WTC11 (cell line): ENCODE data around the gene PAX9. TPM values are rescaled to one million over a fixed set of nuclear protein-coding genes. Genes with fewer than 3 reads are reported as not detected.
"Not testable (repeated sequence)": the region's sequence is repeated elsewhere in the genome, so short reads cannot be mapped to it uniquely, and the experiment has no call there.

Source experiments
- ATAC-seq: fragments of 200-7000 bp; cut with Tn5 transposase; 2 replicates; pipeline ENCODE4 v1.10.0; 2021; ENCODE audit warnings: mild to moderate bottlenecking, moderate library complexity
- CTCF ChIA-PET: fragments of 300-600 bp; sonication (Branson Sonifier 250); formaldehyde crosslinking; loops from one replicate; lab custom pipeline; 2021; ENCODE audit warnings: antibody characterized with exemption; lab: Charles Lee
- POLR2A ChIA-PET: fragments of 350-600 bp; sonication (Branson Sonifier 250); formaldehyde crosslinking; loops from one replicate; lab custom pipeline; 2021; ENCODE audit warnings: antibody characterized with exemption; lab: Charles Lee
- DNase-seq: peaks from one replicate; pipeline ENCODE4 v3.0.0; 2021; ENCODE audit warnings: low spot score
- H3K27ac Mint-ChIP-seq: 2 replicates; pipeline ENCODE4 v1.8.0; 2021; ENCODE audit warnings: mixed read lengths
- H3K27me3 Mint-ChIP-seq: 2 replicates; pipeline ENCODE4 v1.8.0; 2021; ENCODE audit warnings: low read depth, mild to moderate bottlenecking, moderate library complexity, mixed read lengths
- H3K36me3 Mint-ChIP-seq: 2 replicates; pipeline ENCODE4 v1.8.0; 2021; ENCODE audit warnings: mixed read lengths
- H3K4me1 Mint-ChIP-seq: 2 replicates; pipeline ENCODE4 v1.8.0; 2022; ENCODE audit warnings: mixed read lengths
- H3K4me3 Mint-ChIP-seq: 2 replicates; pipeline ENCODE4 v1.8.0; 2021; ENCODE audit warnings: mild to moderate bottlenecking, moderate library complexity, mixed read lengths
- H3K9me3 Mint-ChIP-seq: 2 replicates; pipeline ENCODE4 v1.8.0; 2021; ENCODE audit warnings: mixed read lengths
- CREM ChIP-seq: sonication (generic); formaldehyde crosslinking; IDR thresholded peaks from 2 replicates; pipeline ENCODE4 v1.8.1; 2022; ENCODE audit warnings: mild to moderate bottlenecking, missing genetic modification reagents, moderate library complexity
- E2F5 ChIP-seq: sonication (generic); formaldehyde crosslinking; IDR thresholded peaks from 2 replicates; pipeline ENCODE4 v1.8.1; 2022; ENCODE audit warnings: mild to moderate bottlenecking, moderate library complexity, missing genetic modification reagents
- GRHL2 ChIP-seq: fragments of 250-450 bp; sonication (Bioruptor Pico); IDR thresholded peaks from 2 replicates; pipeline ENCODE4 v1.8.0; 2022; ENCODE audit warnings: mild to moderate bottlenecking, moderate library complexity; ENCODE audit not compliant: insufficient replicate concordance, severe bottlenecking
- HMGXB4 ChIP-seq: sonication (generic); formaldehyde crosslinking; IDR thresholded peaks from 2 replicates; pipeline ENCODE4 v1.8.1; 2023; ENCODE audit warnings: mild to moderate bottlenecking, moderate library complexity, missing genetic modification reagents
- IRF2 ChIP-seq: sonication (generic); formaldehyde crosslinking; IDR thresholded peaks from 2 replicates; pipeline ENCODE4 v1.8.0; 2022; ENCODE audit warnings: low read depth, missing genetic modification reagents, borderline replicate concordance
- NFATC4 ChIP-seq: fragments of 250-450 bp; sonication (Bioruptor Pico); IDR thresholded peaks from 2 replicates; pipeline ENCODE4 v1.9.0; 2021; ENCODE audit warnings: mild to moderate bottlenecking
- NFE2L1 ChIP-seq: sonication (generic); formaldehyde crosslinking; IDR thresholded peaks from 2 replicates; pipeline ENCODE4 v1.8.1; 2023; ENCODE audit warnings: missing genetic modification reagents
- NR1H2 ChIP-seq: sonication (generic); formaldehyde crosslinking; IDR thresholded peaks from 2 replicates; pipeline ENCODE4 v1.9.0; 2021; ENCODE audit warnings: mild to moderate bottlenecking, moderate library complexity, missing genetic modification reagents
- OVOL2 ChIP-seq: fragments of 250-450 bp; sonication (Bioruptor Pico); IDR thresholded peaks from 2 replicates; pipeline ENCODE4 v1.9.0; 2021; ENCODE audit warnings: mild to moderate bottlenecking, borderline replicate concordance
- SMAD4 ChIP-seq: sonication (generic); formaldehyde crosslinking; IDR thresholded peaks from 2 replicates; pipeline ENCODE4 v1.8.0; 2022; ENCODE audit warnings: mild to moderate bottlenecking, missing genetic modification reagents
- TCF7 ChIP-seq: sonication (generic); formaldehyde crosslinking; IDR thresholded peaks from 2 replicates; pipeline ENCODE4 v1.8.0; 2022; ENCODE audit warnings: mild to moderate bottlenecking, low read depth, missing genetic modification reagents, moderate library complexity
- TP53 ChIP-seq: sonication (generic); formaldehyde crosslinking; IDR thresholded peaks from 2 replicates; pipeline ENCODE4 v1.8.1; 2023; ENCODE audit warnings: mild to moderate bottlenecking, missing genetic modification reagents
- USF1 ChIP-seq: sonication (generic); formaldehyde crosslinking; IDR thresholded peaks from 2 replicates; pipeline ENCODE4 v1.8.0; 2022; ENCODE audit warnings: mild to moderate bottlenecking, missing genetic modification reagents
- USF2 ChIP-seq: sonication (generic); formaldehyde crosslinking; IDR thresholded peaks from 2 replicates; pipeline ENCODE4 v1.8.1; 2023; ENCODE audit warnings: mild to moderate bottlenecking, missing genetic modification reagents, moderate library complexity
- ZNF317 ChIP-seq: sonication (generic); formaldehyde crosslinking; IDR thresholded peaks from 2 replicates; pipeline ENCODE4 v1.8.1; 2023; ENCODE audit warnings: low read depth, mild to moderate bottlenecking, moderate library complexity, missing genetic modification reagents, borderline replicate concordance
- ZNF425 ChIP-seq: fragments of 250-450 bp; sonication (Bioruptor Pico); conservative IDR thresholded peaks from 2 replicates; pipeline ENCODE4 v1.9.0; 2021; ENCODE audit warnings: mild to moderate bottlenecking
- total RNA-seq: library from RNA; stranded (reverse); gene quantifications from 3 replicates; pipeline ENCODE4 v1.2.3, GENCODE V29; 2021

PAX9 gene
- total RNA-seq, 1 experiment from 2014 or later: not detected

- DNase-seq: no peak
- CTCF ChIA-PET: no interaction called here
- Mint-ChIP-seq H3K4me3 (no peak overlapping the region), H3K4me1 (peaks cover 4% of the 10 kb centered on the region), H3K27ac (no peak overlapping the region; the same call in 1 of the 2 replicates), H3K36me3 (no peaks in the 10 kb centered on the region), H3K9me3 (peaks cover 7% of the 10 kb centered on the region), H3K27me3 (no peaks in the 10 kb centered on the region; the same call in 1 of the 2 replicates)
- POLR2A ChIA-PET: no interaction called here
- no peak for ATAC-seq
- TF ChIP-seq IRF2 (no peak), ZNF425 (CRISPR knock-in tag) (no peak), ZNF317 (CRISPR knock-in tag) (no peak), OVOL2 (no peak), NR1H2 (CRISPR knock-in tag) (no peak), HMGXB4 (no peak), CREM (CRISPR knock-in tag) (no peak), TP53 (CRISPR knock-in tag) (no peak), NFATC4 (no peak), E2F5 (no peak), USF2 (no peak), SMAD4 (CRISPR knock-in tag) (no peak), NFE2L1 (CRISPR knock-in tag) (no peak), USF1 (CRISPR knock-in tag) (no peak), GRHL2 (CRISPR knock-in tag) (no peak), TCF7 (CRISPR knock-in tag) (no peak)
Measured at GRCh38 chr14:36690311-36691040, 28.8 kb downstream of the PAX9 start.

- H3K27me3 Mint-ChIP-seq, DNase-seq, H3K36me3 Mint-ChIP-seq, CTCF ChIA-PET, H3K27ac Mint-ChIP-seq, ATAC-seq, H3K4me1 Mint-ChIP-seq, H3K4me3 Mint-ChIP-seq: not testable (repeated sequence)
- H3K9me3 Mint-ChIP-seq: peaks cover 24% of the 10 kb centered on the region
- POLR2A ChIA-PET: interaction anchor here (1.0 kb wide), 1 partner anchor 19 kb away, joined by 3 read pairs; no protein-coding TSS in a partner anchor
Measured at GRCh38 chr14:36699420-36699819, 37.8 kb downstream of the PAX9 start.
